HG02884 (cell line): Measurements from ENCODE around the gene KCNQ1.

ENCODE experiments used
- ATAC-seq: cut with Tn5 transposase; IDR thresholded peaks from one replicate; pipeline ENCODE4 v1.9.1; 2021; ENCODE audit warnings: mild to moderate bottlenecking, moderate library complexity; ENCODE audit not compliant: unreplicated experiment

KCNQ1 gene

GRCh38 chr11:2825261-2825888 lies 380.6 kb downstream of the KCNQ1 start:
- ATAC-seq: no peak

DNA sequence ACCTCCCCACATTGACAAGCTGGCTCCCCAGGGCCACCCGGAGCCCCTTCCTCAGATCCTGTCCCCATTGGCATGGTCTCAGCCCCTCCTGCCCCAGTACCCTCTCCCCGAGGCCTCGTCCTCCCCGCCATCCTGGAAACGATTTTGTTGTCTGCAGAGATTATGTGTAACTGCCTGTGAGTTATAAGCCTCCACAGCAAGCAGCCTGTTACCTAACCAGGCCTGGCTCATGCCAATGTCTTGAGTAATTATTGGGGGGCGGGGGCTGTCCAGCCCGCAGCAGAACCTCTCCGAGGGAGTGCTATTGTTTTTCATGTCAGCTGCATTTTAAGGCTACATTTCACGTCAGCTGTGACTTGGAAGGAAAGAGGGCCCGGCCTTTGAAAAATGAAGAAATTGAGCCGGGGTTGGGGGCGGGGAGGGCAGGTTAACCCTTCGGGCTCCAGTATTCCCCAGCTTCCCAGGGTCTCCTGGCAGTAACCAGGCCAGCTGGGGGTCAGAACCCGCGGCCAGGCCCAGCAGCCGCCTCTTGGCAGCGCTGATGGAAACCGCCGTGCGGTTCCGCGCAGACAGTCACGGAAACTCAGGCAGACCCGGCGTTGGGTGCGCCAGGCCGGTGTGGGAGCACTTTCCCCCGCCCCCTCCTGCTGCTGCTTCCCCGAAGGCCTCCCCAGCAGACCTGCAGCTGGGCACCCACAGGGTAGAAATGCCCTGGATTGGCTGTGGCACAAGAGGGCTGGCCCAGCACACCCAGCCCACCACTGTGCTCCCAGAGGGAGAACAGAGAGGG lies 381.3 kb downstream of the KCNQ1 start:
- ATAC-seq: no peak

- no peak for ATAC-seq
These were observed 381.9 kb downstream of the KCNQ1 start for GRCh38 chr11:2826679-2827056.

DNA sequence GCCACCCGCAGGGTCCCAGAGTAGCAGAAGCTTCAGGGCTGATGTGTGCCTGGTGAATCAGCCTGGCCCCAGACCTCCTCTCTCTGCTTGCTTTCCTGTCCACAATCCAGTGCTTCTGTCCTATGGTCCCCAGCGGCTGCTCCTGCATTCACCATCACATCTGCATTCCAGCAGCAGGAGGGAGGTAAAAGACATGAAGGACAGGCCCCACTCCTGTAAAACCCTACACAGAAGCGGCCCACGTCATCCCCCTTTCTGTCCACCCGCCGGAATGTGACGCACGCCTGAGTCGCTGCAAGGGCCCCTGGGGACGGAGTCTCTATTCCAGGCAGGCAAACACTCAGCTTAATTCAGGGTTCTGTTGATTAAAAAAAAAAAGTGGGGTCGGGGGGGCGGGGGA lies 382.4 kb downstream of the KCNQ1 start:
- ATAC-seq: no peak

DNA sequence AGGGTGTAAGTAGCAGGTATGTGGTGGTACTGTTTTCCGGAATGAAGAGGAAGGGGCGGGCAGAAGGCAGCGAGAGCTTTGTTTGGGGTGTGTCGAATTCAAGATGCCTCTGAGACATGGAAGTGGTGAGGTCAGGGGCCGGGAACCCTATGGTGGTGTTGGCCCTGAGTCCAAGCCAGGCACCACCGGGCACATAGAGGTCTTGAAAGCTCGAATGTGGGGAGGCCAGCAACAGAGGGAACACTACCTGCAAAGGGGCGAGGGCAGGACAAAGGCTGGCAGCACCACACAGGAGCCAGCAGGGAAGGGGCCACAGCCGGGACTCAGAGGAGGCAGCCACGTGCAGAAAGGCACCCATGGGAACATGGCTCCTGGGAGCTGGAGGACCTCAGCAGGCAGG lies 383.0 kb downstream of the KCNQ1 start:
- ATAC-seq: no peak

- ATAC-seq: no peak
These were observed 383.9 kb downstream of the KCNQ1 start for GRCh38 chr11:2828585-2829330.

DNA sequence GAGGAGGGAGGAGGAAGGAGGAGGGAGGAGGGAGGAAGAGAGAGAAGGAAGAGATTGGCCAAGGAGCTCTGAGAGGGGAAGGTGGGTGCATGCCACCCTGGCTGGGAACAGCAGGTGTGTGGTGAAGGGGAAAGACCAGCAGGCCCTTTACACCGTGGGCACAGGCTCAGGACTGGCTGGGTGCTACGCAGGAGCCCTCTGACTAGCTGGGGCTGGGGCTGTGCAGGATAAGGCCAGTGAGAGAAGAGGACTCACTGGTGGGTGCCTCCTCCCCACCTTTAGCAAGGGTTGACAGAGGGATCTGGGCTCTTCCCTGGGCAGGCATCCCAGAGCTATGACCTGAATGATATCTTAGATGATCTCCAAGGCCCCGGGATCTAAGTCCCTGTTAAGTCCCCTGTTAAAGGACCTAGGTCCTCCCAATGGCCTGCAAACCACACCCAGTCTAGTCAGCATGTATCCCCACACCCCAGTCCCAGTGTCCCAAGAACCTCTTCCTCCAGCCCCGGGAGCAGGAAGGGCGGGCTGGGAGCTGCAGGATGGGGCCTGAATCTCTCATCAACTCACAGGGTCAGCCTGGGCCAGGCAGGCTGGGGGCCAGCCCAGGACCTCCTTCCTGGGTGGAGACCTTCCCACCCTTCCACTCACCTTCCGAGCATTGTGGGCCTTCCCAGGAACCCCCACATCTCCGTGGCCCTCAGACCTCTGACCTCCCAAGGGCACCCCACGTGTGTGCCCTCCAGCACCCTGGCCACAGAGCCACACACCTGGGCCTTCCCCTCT lies 385.4 kb downstream of the KCNQ1 start:
- no peak for ATAC-seq

DNA sequence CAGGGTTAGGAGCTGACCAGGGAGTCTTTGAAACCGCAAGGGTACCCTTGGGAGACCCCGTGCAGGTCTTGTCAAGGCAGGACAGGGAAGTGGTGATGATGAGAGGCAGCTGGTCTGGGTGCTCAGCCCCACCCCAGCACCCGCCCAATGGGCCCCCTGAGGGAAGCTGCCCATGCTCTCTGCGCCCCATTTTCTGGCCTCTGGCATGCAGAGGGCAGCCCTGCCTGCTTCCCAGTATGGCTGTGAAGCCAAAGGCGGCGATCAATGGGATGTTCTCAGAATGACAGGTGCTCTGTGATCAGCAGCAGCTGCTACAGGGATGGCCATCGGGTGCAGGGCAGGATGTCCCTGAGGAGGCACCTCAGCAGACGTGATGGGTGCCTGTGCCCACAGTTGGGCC lies 386.1 kb downstream of the KCNQ1 start:
- no peak for ATAC-seq

DNA sequence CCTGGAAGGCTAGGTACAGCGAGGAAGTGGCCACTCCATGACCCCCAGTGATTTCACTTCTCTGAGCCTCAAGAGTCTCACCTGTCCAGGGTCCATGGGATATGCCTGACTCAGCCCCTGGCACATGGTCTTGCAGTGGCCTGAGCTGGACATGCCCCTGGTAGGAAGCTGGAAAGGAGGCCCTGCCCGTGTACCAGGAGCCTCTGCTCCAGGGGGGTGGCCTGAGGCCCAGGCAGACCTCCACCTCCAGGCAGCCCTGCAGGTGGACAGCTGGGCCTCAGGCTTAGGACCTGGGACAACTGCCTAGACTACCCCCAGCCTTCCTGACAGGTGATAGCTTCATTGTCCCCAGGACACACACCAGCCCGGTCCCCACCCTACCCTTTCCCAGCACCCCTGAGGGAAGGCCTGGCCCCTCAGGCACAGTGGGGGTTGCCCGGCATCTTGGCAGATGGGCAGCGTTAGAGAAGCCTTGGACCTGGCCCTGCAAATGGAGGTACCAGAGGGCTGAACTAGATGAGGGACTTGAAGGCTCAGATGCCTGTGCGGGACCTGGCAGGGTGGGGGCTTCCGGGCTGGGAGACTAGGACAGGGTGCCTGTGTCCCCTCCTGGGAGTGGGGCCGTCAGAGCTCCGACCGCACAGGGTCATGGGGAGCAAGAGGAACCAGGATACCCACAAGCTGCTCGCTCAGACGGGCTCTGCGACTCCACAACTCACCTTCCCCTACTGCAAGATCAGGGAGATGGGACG lies 387.1 kb downstream of the KCNQ1 start:
- ATAC-seq: no peak

DNA sequence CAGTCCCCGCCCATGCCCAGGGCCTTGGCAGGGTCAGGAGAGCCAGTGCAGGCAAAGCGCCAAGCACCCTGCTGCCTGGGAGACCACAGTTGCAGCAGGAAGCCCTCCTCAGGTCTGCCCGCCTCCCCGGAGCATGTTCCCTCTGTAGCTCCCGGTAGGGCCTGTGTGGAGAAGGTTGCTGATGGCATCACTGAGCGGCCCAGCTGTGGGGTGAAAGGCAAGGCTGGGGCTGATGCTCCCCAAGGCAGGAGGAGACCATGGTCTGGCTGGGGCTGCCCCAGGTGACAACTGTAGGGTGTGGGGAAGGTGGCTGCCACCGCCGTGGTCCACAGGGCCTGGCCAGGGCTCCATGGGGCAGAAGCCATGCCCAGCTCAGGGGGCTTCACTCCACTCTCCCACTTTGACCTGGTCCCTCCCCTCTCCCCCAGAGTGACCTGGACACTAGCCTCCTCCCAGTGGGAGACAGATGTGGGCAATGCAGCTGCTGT lies 387.8 kb downstream of the KCNQ1 start:
- ATAC-seq: no peak

GRCh38 chr11:2833051-2833715 lies 388.4 kb downstream of the KCNQ1 start:
- ATAC-seq: no peak

- ATAC-seq: no peak
These were observed 389.1 kb downstream of the KCNQ1 start for GRCh38 chr11:2833716-2834502.

- no peak for ATAC-seq
These were observed 389.9 kb downstream of the KCNQ1 start for GRCh38 chr11:2834503-2835273.

GRCh38 chr11:2835296-2835695 lies 390.5 kb downstream of the KCNQ1 start:
- ATAC-seq: no peak

DNA sequence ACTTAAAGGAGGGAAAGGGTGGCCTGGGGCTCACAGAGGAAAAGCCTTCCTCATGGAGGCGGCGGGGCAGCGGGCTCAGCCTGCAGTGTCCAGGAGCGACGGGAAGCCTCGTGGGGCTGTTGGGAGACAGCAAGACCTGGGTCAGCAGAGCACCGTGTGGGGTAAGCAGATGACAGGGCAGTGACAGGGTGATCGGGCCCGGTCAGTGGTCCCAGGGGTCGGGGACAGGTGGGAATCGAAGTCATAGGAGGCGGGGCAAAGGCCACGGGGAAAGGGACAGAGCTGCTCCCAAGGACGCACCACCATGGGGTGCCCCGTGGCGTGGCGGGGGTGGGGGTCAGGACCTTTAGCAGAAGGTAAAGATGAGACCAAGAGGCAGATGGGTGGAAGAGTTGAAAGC lies 390.9 kb downstream of the KCNQ1 start:
- no peak for ATAC-seq

DNA sequence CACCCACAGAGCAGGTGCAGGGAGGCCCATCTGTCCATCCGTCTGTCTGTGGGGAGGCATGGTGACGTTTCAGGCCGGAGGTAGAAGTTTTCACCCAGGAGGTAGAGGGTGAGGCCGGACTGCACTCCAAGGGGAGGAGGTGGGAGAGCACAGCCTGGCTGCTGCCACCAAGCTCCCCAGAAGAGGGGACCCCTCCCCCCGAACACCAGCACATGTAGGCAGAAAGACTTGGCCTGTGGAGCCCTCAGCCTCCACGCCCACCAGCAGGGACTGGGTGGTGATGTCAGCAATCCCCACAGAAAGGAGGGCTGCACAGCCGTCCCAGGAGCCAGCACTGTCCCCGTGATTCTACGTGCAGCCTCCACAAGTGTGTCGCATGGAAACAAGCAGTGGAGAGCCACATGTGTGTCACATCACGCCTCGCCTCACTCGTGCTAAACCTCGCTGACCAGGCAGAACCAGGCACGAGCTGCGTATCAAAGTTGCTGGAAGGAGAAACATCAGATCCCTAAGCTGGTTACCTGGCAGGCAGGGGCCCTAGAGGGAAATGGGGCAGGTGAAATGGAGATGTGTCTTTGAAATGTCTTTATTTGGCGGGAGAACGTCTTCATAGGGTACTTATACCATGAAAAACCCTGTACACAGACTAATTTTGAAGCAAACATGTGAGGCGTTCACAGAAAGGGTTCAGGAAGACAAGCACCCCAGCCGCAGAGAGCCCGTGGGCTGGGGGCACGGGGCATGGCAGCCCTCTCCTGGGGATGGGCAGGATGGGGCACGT lies 391.7 kb downstream of the KCNQ1 start:
- ATAC-seq: no peak

DNA sequence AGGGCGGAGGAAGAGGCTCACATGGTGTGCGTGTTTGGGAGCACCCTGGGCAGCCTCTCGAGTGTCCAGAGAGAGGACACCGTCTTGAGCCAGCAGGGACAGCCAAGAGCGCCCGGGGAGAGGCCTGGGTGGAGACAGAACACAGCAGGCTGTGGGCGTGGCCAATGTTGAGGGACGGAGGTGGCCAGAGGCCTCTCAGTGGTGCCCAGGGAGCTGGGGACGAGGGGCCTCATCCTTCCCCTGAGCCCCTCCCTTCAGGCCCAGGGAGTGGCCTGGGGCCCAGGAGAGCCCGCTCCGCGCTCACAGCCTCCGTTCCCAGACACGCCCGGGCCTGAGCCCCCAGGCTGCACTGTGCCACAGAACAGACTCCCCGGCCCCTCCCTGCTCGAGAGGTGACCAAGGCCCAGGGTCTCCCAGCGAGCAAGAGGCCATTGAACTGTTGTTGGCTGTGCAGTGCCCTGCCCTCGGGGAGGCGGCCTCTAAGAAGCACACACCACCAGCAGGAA lies 392.3 kb downstream of the KCNQ1 start:
- no peak for ATAC-seq
